Measurements from ENCODE around the gene GSK3B. TPM values are rescaled to one million over a fixed set of nuclear protein-coding genes. Genes with fewer than 3 reads are reported as not detected.

Gene GSK3B
- total RNA-seq, 2 donors from 2014 or later = 57.3 to 59.8 TPM

DNA sequence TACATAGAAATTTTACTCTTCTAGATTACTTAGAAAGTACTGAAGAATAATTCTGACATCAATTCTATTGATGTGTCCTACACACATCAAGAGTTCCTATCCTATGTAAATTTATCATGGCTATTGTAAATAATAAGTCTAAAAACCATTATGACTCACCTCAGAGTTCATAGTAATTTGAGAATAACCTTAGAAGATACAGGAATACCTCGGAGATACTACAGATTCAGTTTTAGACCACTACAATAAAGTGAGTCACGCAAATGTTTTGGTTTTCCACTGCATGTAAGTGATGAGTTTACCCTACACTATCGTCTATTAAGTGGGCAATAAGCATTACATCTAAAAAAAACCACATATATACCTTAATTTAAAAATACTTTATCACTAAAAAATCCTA, 237.6 kb downstream of the GSK3B start:
- no peaks in the 10 kb centered on the region for H3K4me1 Mint-ChIP-seq
- H3K27me3 ChIP-seq (ENCODE audit: control insufficient read depth, insufficient read depth, low read length, poor library complexity, severe bottlenecking) = no peaks in the 10 kb centered on the region

DNA sequence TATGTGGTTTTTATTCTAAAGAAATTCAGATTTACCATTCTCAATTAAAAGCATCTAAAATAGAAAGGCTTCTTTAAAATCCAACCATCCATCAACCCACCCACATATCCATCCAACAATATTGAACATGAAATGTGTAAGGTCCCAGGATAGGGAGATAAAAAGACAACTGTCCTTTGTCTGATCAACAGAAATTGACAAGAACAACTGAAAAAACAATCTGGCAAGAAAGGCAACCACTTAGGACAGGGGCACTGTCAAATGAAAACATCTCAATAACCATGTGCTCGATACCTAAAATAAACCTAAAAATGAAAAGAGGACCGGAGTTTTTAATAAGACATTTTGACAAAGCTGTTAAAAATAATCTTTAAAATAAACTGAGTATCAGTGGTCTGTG, 245.1 kb downstream of the GSK3B start:
- TF ChIP-seq, protein P1, sequence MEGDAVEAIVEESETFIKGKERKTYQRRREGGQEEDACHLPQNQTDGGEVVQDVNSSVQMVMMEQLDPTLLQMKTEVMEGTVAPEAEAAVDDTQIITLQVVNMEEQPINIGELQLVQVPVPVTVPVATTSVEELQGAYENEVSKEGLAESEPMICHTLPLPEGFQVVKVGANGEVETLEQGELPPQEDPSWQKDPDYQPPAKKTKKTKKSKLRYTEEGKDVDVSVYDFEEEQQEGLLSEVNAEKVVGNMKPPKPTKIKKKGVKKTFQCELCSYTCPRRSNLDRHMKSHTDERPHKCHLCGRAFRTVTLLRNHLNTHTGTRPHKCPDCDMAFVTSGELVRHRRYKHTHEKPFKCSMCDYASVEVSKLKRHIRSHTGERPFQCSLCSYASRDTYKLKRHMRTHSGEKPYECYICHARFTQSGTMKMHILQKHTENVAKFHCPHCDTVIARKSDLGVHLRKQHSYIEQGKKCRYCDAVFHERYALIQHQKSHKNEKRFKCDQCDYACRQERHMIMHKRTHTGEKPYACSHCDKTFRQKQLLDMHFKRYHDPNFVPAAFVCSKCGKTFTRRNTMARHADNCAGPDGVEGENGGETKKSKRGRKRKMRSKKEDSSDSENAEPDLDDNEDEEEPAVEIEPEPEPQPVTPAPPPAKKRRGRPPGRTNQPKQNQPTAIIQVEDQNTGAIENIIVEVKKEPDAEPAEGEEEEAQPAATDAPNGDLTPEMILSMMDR (conservative IDR thresholded peaks at IDR 0.05) = no peak
- Histone ChIP-seq H3K4me1 (ENCODE audit: control insufficient read depth, insufficient read depth, low read length) (no peaks in the 10 kb centered on the region), H3K27ac (ENCODE audit: low read depth, low read length) (no peak overlapping the region), H3K27me3 (ENCODE audit: control insufficient read depth, insufficient read depth, low read length, poor library complexity, severe bottlenecking) (no peaks in the 10 kb centered on the region), H3K9me3 (ENCODE audit: control insufficient read depth, low read length) (peaks cover 5% of the 10 kb centered on the region), H3K4me3 (ENCODE audit: low read length) (no peak overlapping the region), H3K36me3 (ENCODE audit: control insufficient read depth, insufficient read depth, low read length) (peaks cover 3% of the 10 kb centered on the region), H3K9ac (ENCODE audit: extremely low read depth, low read length, poor library complexity, severe bottlenecking) (no peak overlapping the region)
- 100% methylated on average over 2 of the region's 2 CpGs; no CpG with 5 or more reads in 1 of the 2 experiments for WGBS, 2 experiments (ENCODE audit: insufficient coverage in 1 of 2, insufficient read length in 1 of 2)
- Mint-ChIP-seq H3K4me3 (no peak overlapping the region), H3K27ac (no peak overlapping the region), H3K27me3 (ENCODE audit: insufficient read depth) (no peaks in the 10 kb centered on the region), H3K4me1 (peaks cover 3% of the 10 kb centered on the region), H3K36me3 (ENCODE audit: low read depth) (peaks cover 39% of the 10 kb centered on the region), H3K9me3 (peaks cover 9% of the 10 kb centered on the region)
- DNase-seq = no peak

More for the DNA sequence above, 237.6 kb downstream of the GSK3B start:
- H3K4me3 ChIP-seq (ENCODE audit: low read length) = no peak overlapping the region
- H3K9me3 ChIP-seq (ENCODE audit: control insufficient read depth, low read length) = peaks cover 36% of the 10 kb centered on the region
- no peak overlapping the region for H3K4me3 Mint-ChIP-seq
- peaks cover 54% of the 10 kb centered on the region for H3K36me3 ChIP-seq (ENCODE audit: control insufficient read depth, insufficient read depth, low read length)
- no peak overlapping the region for H3K27ac Mint-ChIP-seq
- no peak overlapping the region for H3K9ac ChIP-seq (ENCODE audit: extremely low read depth, low read length, poor library complexity, severe bottlenecking)
- DNase-seq = no peak
- 93 to 100% methylated on average over 3 of the region's 3 CpGs for WGBS, 2 experiments (ENCODE audit: insufficient coverage in 1 of 2, insufficient read length in 1 of 2)
- peaks cover 23% of the 10 kb centered on the region for H3K9me3 Mint-ChIP-seq
- no peaks in the 10 kb centered on the region for H3K4me1 ChIP-seq (ENCODE audit: control insufficient read depth, insufficient read depth, low read length)
- H3K36me3 Mint-ChIP-seq (ENCODE audit: low read depth) = peaks cover 68% of the 10 kb centered on the region
- TF ChIP-seq, protein P1 (conservative IDR thresholded peaks at IDR 0.05) = no peak
- H3K27ac ChIP-seq (ENCODE audit: low read depth, low read length) = no peak overlapping the region
- no peaks in the 10 kb centered on the region for H3K27me3 Mint-ChIP-seq (ENCODE audit: insufficient read depth)

DNA sequence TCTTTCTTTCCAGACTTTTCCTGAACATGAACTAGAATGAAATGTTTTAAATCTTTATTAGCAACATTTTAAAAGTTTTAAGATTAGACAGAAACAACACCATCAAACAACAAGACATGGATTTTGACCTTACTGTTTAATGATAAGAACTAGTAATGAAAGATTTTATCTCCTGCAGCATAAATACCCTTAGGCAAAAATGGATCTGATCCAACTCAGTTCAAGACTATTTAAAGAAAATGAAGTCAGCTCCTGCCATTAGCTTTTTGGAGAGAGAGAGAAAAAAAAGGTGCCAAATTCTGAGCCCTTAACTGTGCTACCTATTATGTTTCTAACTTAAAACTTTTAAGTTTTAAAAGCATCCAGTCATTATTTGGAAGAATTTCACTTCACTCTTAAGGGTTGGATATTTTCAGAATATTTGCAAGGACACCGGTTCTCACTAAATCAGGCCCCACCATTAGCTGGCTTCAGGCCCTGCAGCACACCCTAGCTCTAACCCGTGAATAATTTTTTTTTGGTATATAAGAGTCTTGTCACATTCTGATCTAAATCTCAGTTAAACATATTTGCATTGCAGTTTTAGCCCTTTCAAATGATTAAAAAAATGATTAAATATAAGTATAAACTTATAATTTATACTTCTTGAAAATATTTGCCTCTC, 252.3 kb downstream of the GSK3B start:
- Histone ChIP-seq H3K4me1 (ENCODE audit: control insufficient read depth, insufficient read depth, low read length) (no peaks in the 10 kb centered on the region), H3K36me3 (ENCODE audit: control insufficient read depth, insufficient read depth, low read length) (peaks cover 40% of the 10 kb centered on the region), H3K9ac (ENCODE audit: extremely low read depth, low read length, poor library complexity, severe bottlenecking) (no peak overlapping the region), H3K27me3 (ENCODE audit: control insufficient read depth, insufficient read depth, low read length, poor library complexity, severe bottlenecking) (no peaks in the 10 kb centered on the region), H3K4me3 (ENCODE audit: low read length) (no peak overlapping the region), H3K9me3 (ENCODE audit: control insufficient read depth, low read length) (no peaks in the 10 kb centered on the region), H3K27ac (ENCODE audit: low read depth, low read length) (no peak overlapping the region)
- peaks cover 9% of the 10 kb centered on the region for H3K9me3 Mint-ChIP-seq
- peaks cover 49% of the 10 kb centered on the region for H3K36me3 Mint-ChIP-seq (ENCODE audit: low read depth)
- whole genome bisulfite sequencing, 2 experiments (ENCODE audit: insufficient coverage in 1 of 2, insufficient read length in 1 of 2) = 94% methylated on average over 1 of the region's 2 CpGs; no CpG with 5 or more reads in 1 of the 2 experiments
- no peaks in the 10 kb centered on the region for H3K27me3 Mint-ChIP-seq (ENCODE audit: insufficient read depth)
- no peak for DNase-seq
- TF ChIP-seq, protein P1 (conservative IDR thresholded peaks at IDR 0.05) = no peak
- no peak overlapping the region for H3K27ac Mint-ChIP-seq
- no peak overlapping the region for H3K4me3 Mint-ChIP-seq
- peaks cover 3% of the 10 kb centered on the region for H3K4me1 Mint-ChIP-seq
